ENCODE results near the gene MOB1A.
A peak's percentile ranks its signal among the peaks of the same experiment; 100 is the strongest.

MOB1A gene

GRCh38 chr2:74148457-74149246 is 30.0 kb downstream of the MOB1A start:
- Histone ChIP-seq H3K79me2 (ENCODE audit: control insufficient read depth, insufficient read depth, low read length, unreplicated experiment) (peaks cover 12% of the 10 kb centered on the region), H3K27me3 (ENCODE audit: insufficient read depth, low read length) (no peaks in the 10 kb centered on the region), H3K4me1 (ENCODE audit: control insufficient read depth, insufficient read depth, low read length, unreplicated experiment) (peaks cover 7% of the 10 kb centered on the region), H3K4me3 (ENCODE audit: low read depth, low read length) (peak overlapping the region; percentile 96), H3K27ac (ENCODE audit: low read depth, low read length) (no peak overlapping the region), H2AFZ (ENCODE audit: low read length, unreplicated experiment) (peak overlapping the region; percentile 64), H3K36me3 (ENCODE audit: insufficient read depth, low read length) (no peaks in the 10 kb centered on the region)

- Histone ChIP-seq H2AFZ (ENCODE audit: low read length, unreplicated experiment) (peak within 1 kb of the TSS; percentile 98), H3K4me1 (ENCODE audit: control insufficient read depth, insufficient read depth, low read length, unreplicated experiment) (peaks cover 7% of the 10 kb centered on the region), H3K36me3 (ENCODE audit: insufficient read depth, low read length) (no peaks in the 10 kb centered on the region), H3K4me3 (ENCODE audit: low read depth, low read length) (peak within 1 kb of the TSS; percentile 96), H3K79me2 (ENCODE audit: control insufficient read depth, insufficient read depth, low read length, unreplicated experiment) (peaks cover 12% of the 10 kb centered on the region), H3K27me3 (ENCODE audit: insufficient read depth, low read length) (no peaks in the 10 kb centered on the region), H3K27ac (ENCODE audit: low read depth, low read length) (0 out of 2 replicates have a peak within 1 kb of the TSS, but pooled peaks have one; percentile 25)
Measured at GRCh38 chr2:74147727-74148456, 30.8 kb downstream of the MOB1A start, which contains the start of gene BOLA3. TSS of gene BOLA3 (minus strand) at chr2:74147912. CDS start at chr2:74147874, 38 bp downstream.

GRCh38 chr2:74146929-74147726 is 31.6 kb downstream of the MOB1A start:
- Histone ChIP-seq H3K27me3 (ENCODE audit: insufficient read depth, low read length) (no peaks in the 10 kb centered on the region), H2AFZ (ENCODE audit: low read length, unreplicated experiment) (peak overlapping the region; percentile 98), H3K27ac (ENCODE audit: low read depth, low read length) (0 out of 2 replicates have a peak overlapping the region, but pooled peaks have one; percentile 25), H3K4me3 (ENCODE audit: low read depth, low read length) (peak overlapping the region; percentile 96), H3K79me2 (ENCODE audit: control insufficient read depth, insufficient read depth, low read length, unreplicated experiment) (peaks cover 12% of the 10 kb centered on the region), H3K36me3 (ENCODE audit: insufficient read depth, low read length) (no peaks in the 10 kb centered on the region), H3K4me1 (ENCODE audit: control insufficient read depth, insufficient read depth, low read length, unreplicated experiment) (peaks cover 7% of the 10 kb centered on the region)

GRCh38 chr2:74142340-74142739 is 36.3 kb downstream of the MOB1A start:
- Histone ChIP-seq H2AFZ (ENCODE audit: low read length, unreplicated experiment) (no peak overlapping the region), H3K4me3 (ENCODE audit: low read depth, low read length) (no peak overlapping the region), H3K4me1 (ENCODE audit: control insufficient read depth, insufficient read depth, low read length, unreplicated experiment) (peaks cover 7% of the 10 kb centered on the region), H3K27me3 (ENCODE audit: insufficient read depth, low read length) (no peaks in the 10 kb centered on the region), H3K36me3 (ENCODE audit: insufficient read depth, low read length) (no peaks in the 10 kb centered on the region; the same call in 1 of the 2 replicates), H3K79me2 (ENCODE audit: control insufficient read depth, insufficient read depth, low read length, unreplicated experiment) (peaks cover 12% of the 10 kb centered on the region), H3K27ac (ENCODE audit: low read depth, low read length) (no peak overlapping the region)

DNA sequence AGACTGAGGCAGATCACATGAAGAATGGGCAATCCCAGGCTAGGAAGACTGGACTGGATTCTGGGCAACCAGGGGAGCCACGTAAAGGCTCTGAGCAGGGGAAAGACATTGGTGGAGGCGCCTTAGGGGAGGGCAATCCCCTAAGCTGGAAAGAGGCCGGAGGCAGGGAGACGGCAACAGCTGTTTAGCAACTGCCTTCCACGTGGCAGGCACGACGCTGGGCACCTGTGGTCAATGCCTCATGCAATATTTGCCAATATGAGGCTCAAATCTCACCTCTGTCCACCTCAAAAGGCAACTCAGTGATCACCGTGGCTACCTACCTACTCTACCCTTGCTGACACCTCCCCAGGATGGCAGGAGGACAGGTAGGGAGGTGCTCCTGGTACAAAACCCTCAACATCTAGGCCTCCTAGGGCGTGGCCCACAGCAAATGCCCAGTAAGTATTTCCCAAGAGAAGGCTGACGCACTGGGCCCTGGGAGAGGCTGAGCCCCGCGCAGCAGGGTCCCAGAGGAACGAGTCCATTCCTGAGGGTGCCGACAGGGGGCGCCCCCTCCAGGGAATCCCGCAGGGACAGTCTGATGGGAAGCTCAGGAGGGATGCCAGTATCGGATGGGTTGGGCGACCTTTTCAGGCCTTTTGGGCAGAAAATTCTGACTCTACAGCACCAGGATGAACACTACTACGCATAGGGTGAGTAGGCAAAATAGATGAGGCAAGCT is 39.9 kb downstream of the MOB1A start:
- no peak overlapping the region for H2AFZ ChIP-seq (ENCODE audit: low read length, unreplicated experiment)
- no peaks in the 10 kb centered on the region for H3K79me2 ChIP-seq (ENCODE audit: control insufficient read depth, insufficient read depth, low read length, unreplicated experiment)
- no peak overlapping the region for H3K27ac ChIP-seq (ENCODE audit: low read depth, low read length)
- no peaks in the 10 kb centered on the region for H3K27me3 ChIP-seq (ENCODE audit: insufficient read depth, low read length)
- H3K4me1 ChIP-seq (ENCODE audit: control insufficient read depth, insufficient read depth, low read length, unreplicated experiment) = no peaks in the 10 kb centered on the region
- no peak overlapping the region for H3K4me3 ChIP-seq (ENCODE audit: low read depth, low read length)
- no peaks in the 10 kb centered on the region; the same call in 1 of the 2 replicates for H3K36me3 ChIP-seq (ENCODE audit: insufficient read depth, low read length)

GRCh38 chr2:74137651-74138599 is 40.8 kb downstream of the MOB1A start:
- Histone ChIP-seq H3K79me2 (ENCODE audit: control insufficient read depth, insufficient read depth, low read length, unreplicated experiment) (no peaks in the 10 kb centered on the region), H3K4me3 (ENCODE audit: low read depth, low read length) (no peak overlapping the region), H2AFZ (ENCODE audit: low read length, unreplicated experiment) (no peak overlapping the region), H3K36me3 (ENCODE audit: insufficient read depth, low read length) (peaks cover 4% of the 10 kb centered on the region; the same call in 1 of the 2 replicates), H3K27ac (ENCODE audit: low read depth, low read length) (no peak overlapping the region), H3K27me3 (ENCODE audit: insufficient read depth, low read length) (no peaks in the 10 kb centered on the region), H3K4me1 (ENCODE audit: control insufficient read depth, insufficient read depth, low read length, unreplicated experiment) (no peaks in the 10 kb centered on the region)

DNA sequence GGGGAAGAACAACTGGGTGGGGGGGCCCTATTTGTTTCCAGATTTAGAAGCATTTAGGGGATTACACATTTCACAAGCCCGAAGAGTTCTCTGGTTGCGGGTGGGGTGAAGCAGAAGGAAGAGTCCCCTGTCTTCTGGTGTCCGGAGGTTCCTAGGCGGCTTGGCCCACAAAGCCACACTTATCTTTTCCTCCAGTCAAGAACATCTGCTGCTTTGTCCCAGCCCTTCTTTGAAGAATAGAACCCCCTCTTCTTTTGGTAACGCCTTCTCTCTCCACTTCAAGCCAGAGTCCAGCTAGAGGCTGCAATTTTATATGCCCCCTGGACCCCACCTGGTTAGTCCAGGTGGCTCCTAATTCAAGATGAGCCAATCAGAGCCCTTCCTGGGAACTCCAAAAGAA is 46.8 kb downstream of the MOB1A start:
- Histone ChIP-seq H2AFZ (ENCODE audit: low read length, unreplicated experiment) (no peak overlapping the region), H3K79me2 (ENCODE audit: control insufficient read depth, insufficient read depth, low read length, unreplicated experiment) (no peaks in the 10 kb centered on the region), H3K4me3 (ENCODE audit: low read depth, low read length) (no peak overlapping the region), H3K4me1 (ENCODE audit: control insufficient read depth, insufficient read depth, low read length, unreplicated experiment) (no peaks in the 10 kb centered on the region), H3K36me3 (ENCODE audit: insufficient read depth, low read length) (peaks cover 4% of the 10 kb centered on the region; the same call in 1 of the 2 replicates), H3K27ac (ENCODE audit: low read depth, low read length) (no peak overlapping the region), H3K27me3 (ENCODE audit: insufficient read depth, low read length) (peaks cover 14% of the 10 kb centered on the region; the same call in 1 of the 2 replicates)

DNA sequence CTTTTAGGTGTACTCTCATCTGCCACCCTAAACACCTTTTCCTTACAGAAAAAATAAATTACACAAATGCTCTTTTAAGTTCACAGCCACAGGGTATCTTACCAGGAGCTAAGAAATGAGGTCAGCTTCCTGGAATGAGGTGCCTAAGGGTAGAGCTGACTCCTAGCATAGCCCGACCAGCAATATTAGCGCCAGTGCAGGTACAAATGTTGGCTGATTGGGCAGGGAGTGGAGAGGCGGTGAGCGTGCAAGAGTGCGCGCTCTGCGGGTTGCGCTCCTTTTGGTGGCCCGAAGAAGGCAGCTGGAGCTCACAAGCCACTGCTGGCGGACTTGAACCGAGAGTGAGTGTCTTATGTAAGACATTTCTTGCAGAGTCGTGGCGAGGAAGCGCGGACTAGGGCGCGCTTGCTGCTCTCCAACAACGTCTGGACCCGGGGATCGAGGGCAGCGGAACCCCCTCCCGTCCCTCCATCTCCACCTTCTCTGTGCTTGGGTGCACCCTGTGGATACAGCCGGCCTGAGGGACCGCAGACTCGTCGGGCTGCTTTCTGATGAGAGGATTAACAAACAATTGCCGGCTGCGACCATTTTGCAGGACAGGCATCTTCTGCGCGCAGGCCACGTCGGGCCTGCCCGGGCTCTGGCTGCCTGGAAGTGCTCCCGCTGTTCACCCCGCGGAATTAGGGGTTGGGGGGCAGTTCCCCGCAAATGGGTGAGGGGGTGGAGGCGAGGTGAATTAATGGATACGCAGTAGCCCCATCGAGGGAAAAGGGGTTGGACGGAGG is 48.3 kb downstream of the MOB1A start:
- peaks cover 14% of the 10 kb centered on the region; the same call in 1 of the 2 replicates for H3K27me3 ChIP-seq (ENCODE audit: insufficient read depth, low read length)
- no peak overlapping the region for H3K4me3 ChIP-seq (ENCODE audit: low read depth, low read length)
- H3K27ac ChIP-seq (ENCODE audit: low read depth, low read length) = no peak overlapping the region
- H3K4me1 ChIP-seq (ENCODE audit: control insufficient read depth, insufficient read depth, low read length, unreplicated experiment) = no peaks in the 10 kb centered on the region
- H3K79me2 ChIP-seq (ENCODE audit: control insufficient read depth, insufficient read depth, low read length, unreplicated experiment) = no peaks in the 10 kb centered on the region
- H2AFZ ChIP-seq (ENCODE audit: low read length, unreplicated experiment) = no peak overlapping the region
- H3K36me3 ChIP-seq (ENCODE audit: insufficient read depth, low read length) = peaks cover 4% of the 10 kb centered on the region; the same call in 1 of the 2 replicates
